ACC112 (cell line): ENCODE measurements around the gene EFHC2.

Experiments
- H2AFZ ChIP-seq: fragments of 200-600 bp; sonication (generic); one replicate; pipeline ENCODE4 v1.6.0; 2017; ENCODE audit warnings: antibody characterized with exemption, low read length; ENCODE audit not compliant: unreplicated experiment
- H3K27ac ChIP-seq: fragments of 200-600 bp; sonication (generic); 2 replicates; pipeline ENCODE4 v1.5.1; 2014; ENCODE audit warnings: low read depth, mild to moderate bottlenecking, antibody characterized with exemption, low read length, moderate library complexity
- H3K27me3 ChIP-seq: fragments of 200-600 bp; sonication (generic); 2 replicates; pipeline ENCODE4 v1.6.1; 2014; ENCODE audit warnings: mild to moderate bottlenecking, antibody characterized with exemption, low read length, moderate library complexity, mixed read lengths; ENCODE audit not compliant: insufficient read depth
- H3K36me3 ChIP-seq: fragments of 200-600 bp; sonication (generic); 2 replicates; pipeline ENCODE4 v1.6.1; 2016; ENCODE audit warnings: mild to moderate bottlenecking, antibody characterized with exemption, low read length, moderate library complexity, mixed read lengths; ENCODE audit not compliant: insufficient read depth
- H3K4me1 ChIP-seq: fragments of 200-600 bp; sonication (generic); one replicate; pipeline ENCODE4 v1.6.1; 2016; ENCODE audit warnings: low read length, mixed read lengths; ENCODE audit not compliant: insufficient read depth, unreplicated experiment, control insufficient read depth
- H3K4me3 ChIP-seq: fragments of 200-600 bp; sonication (generic); 2 replicates; pipeline ENCODE4 v1.5.1; 2014; ENCODE audit warnings: mild to moderate bottlenecking, low read depth, low read length
- H3K79me2 ChIP-seq: fragments of 200-600 bp; sonication (generic); one replicate; pipeline ENCODE4 v1.6.0; 2016; ENCODE audit warnings: low read length; ENCODE audit not compliant: control insufficient read depth, unreplicated experiment, insufficient read depth

The EFHC2 gene

DNA sequence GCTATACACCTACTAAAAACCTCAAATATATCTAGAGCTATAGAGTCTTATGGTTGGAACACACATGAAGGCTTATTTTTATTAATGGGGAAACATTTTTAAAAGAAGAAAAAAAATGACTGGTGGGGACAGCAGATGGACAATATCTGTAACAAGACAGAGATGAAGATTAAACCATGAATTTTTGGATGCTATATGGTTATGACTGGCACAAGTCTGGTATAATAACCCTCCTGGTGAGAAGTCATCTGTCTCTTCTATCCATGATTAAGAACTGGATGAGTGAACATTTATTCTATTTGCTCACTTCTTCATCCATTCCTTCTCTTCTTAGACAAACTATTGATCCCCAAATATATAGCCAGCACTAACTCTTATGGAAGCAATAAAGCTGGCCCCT is 104.4 kb downstream of the EFHC2 start:
- Histone ChIP-seq H3K79me2 (no peaks in the 10 kb centered on the region), H3K27ac (no peak overlapping the region), H3K36me3 (no peaks in the 10 kb centered on the region), H3K4me1 (peaks cover 8% of the 10 kb centered on the region), H2AFZ (no peak overlapping the region), H3K27me3 (no peaks in the 10 kb centered on the region), H3K4me3 (no peak overlapping the region)

DNA sequence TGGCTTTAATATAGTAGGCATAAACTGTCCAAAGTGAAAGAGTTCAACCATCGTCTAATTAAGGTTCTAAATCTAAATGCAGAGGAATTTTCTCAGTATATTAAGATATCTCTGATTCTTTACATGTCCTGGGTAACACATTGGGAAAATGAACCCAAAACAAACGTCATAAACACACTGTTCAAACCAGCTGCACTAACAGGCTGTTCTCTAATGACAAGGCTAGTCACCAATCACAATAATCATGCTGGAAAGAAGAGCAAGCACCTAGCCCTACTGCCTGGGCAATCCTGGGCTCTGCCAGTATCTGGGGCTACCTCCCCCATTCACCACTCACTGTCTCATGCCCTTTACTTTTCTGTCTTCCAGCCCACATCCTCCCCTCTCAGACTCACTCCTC is 107.9 kb downstream of the EFHC2 start:
- H3K4me3 ChIP-seq: no peak overlapping the region
- no peaks in the 10 kb centered on the region for H3K27me3 ChIP-seq
- no peaks in the 10 kb centered on the region for H3K79me2 ChIP-seq
- H2AFZ ChIP-seq: no peak overlapping the region
- H3K27ac ChIP-seq: no peak overlapping the region
- no peaks in the 10 kb centered on the region for H3K4me1 ChIP-seq
- H3K36me3 ChIP-seq: no peaks in the 10 kb centered on the region

DNA sequence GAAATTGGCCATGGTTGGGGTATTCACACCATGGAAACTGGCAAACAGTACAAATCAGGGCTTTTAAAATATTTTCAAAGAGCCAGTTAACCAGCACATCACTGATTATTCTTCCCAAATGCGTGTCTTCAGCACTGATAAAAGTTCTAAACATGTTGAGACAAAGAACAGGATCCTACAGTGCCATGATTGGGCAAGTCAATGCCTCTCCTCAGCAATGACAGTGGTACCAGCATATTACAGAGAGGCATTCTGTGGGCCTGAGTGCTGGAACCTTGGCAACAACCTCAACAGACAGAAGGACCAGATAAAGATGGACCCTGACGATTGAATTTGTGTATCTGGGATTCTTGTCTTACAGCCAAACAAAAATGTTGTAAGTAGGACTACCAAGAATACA is 108.9 kb downstream of the EFHC2 start:
- H3K27ac ChIP-seq: no peak overlapping the region
- no peaks in the 10 kb centered on the region for H3K27me3 ChIP-seq
- no peak overlapping the region for H2AFZ ChIP-seq
- H3K36me3 ChIP-seq: no peaks in the 10 kb centered on the region
- no peak overlapping the region for H3K4me3 ChIP-seq
- no peaks in the 10 kb centered on the region for H3K79me2 ChIP-seq
- H3K4me1 ChIP-seq: no peaks in the 10 kb centered on the region

DNA sequence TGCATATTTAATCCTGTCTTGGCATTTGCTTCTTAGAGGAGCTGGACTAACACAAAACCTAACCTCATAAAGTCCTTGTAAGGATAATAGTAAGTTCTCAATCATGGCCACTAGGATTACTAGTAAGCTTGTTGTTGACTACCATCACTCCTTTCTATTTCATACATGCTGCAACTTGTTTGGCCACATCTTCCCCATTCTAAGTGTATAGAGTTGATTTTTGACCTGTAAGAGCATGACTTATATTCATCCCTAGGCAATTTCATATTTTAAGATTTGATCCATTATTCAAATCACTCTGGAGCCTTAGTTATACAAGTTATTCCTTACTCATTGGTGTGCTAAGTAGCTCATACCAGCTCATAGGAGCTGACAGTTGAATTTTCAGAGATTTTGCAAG is 109.4 kb downstream of the EFHC2 start:
- Histone ChIP-seq H3K4me3 (no peak overlapping the region), H2AFZ (no peak overlapping the region), H3K4me1 (no peaks in the 10 kb centered on the region), H3K27ac (no peak overlapping the region), H3K27me3 (no peaks in the 10 kb centered on the region), H3K79me2 (no peaks in the 10 kb centered on the region), H3K36me3 (no peaks in the 10 kb centered on the region)

DNA sequence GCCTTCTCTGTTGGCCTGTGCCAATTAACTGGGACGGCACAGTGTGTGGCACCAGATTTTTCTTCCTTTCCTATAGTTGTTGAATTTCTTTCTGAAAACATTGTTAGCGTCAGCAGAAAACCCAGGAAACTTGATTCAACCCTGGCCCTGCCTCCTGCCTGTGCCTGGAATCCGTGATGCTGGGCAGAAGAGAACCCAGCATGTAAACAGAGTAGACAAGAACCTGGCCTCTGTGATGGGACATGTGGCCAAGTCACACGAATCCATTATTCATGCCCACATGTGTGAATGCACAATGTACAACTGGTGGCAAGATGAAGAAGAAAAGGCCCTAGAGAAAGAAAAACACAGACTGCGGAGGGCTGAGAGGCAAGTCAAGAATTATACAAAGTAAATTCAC is 111.4 kb downstream of the EFHC2 start:
- no peak overlapping the region for H2AFZ ChIP-seq
- no peaks in the 10 kb centered on the region for H3K4me1 ChIP-seq
- no peak overlapping the region for H3K4me3 ChIP-seq
- H3K79me2 ChIP-seq: no peaks in the 10 kb centered on the region
- H3K27me3 ChIP-seq: no peaks in the 10 kb centered on the region
- H3K36me3 ChIP-seq: no peaks in the 10 kb centered on the region
- H3K27ac ChIP-seq: no peak overlapping the region

DNA sequence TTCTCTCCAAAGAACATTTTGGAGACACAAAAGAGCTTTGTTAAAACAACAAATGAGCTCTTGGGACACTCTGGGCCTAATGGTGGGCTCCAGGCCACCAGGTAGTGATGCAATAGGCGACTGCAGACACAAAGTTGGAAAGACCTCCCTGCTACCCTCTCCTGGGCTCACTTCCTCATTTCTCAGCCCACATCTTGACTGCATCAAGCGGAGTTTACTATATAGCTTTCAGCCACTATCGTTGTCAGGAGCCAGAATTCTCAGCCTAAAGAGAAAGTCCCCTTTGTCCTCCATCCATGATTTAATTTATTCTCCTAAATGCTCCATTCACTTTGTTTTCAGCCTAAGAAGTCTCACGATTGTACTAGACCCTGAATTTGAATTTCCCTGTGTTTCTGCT is 114.9 kb downstream of the EFHC2 start:
- H3K27me3 ChIP-seq: no peaks in the 10 kb centered on the region
- no peak overlapping the region for H3K27ac ChIP-seq
- H3K4me1 ChIP-seq: peaks cover under 1% of the 10 kb centered on the region
- H3K36me3 ChIP-seq: no peaks in the 10 kb centered on the region
- no peak overlapping the region for H2AFZ ChIP-seq
- H3K4me3 ChIP-seq: no peak overlapping the region
- H3K79me2 ChIP-seq: no peaks in the 10 kb centered on the region

DNA sequence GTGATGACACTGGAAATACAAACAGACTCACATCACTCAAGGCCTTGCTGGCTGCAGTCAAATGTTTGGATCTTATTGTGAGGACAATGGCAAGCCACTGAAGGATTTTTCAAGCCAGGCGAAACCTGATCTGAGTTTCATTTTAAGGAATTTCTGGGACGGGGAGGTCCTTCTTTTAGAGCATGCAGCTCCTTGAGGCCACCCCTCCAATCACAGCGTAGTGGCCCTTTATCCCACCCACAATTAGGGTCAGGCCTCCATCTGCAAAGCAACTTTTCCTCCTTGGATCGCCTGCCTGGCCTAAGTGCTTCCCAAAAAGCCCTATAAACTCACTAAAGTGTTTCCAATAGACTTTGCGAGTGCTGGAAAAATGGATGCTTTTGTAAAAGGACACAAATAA is 115.5 kb downstream of the EFHC2 start:
- H3K36me3 ChIP-seq: no peaks in the 10 kb centered on the region
- H3K27me3 ChIP-seq: no peaks in the 10 kb centered on the region
- no peak overlapping the region for H2AFZ ChIP-seq
- H3K4me1 ChIP-seq: peaks cover 6% of the 10 kb centered on the region
- H3K27ac ChIP-seq: no peak overlapping the region
- H3K4me3 ChIP-seq: no peak overlapping the region
- H3K79me2 ChIP-seq: no peaks in the 10 kb centered on the region

DNA sequence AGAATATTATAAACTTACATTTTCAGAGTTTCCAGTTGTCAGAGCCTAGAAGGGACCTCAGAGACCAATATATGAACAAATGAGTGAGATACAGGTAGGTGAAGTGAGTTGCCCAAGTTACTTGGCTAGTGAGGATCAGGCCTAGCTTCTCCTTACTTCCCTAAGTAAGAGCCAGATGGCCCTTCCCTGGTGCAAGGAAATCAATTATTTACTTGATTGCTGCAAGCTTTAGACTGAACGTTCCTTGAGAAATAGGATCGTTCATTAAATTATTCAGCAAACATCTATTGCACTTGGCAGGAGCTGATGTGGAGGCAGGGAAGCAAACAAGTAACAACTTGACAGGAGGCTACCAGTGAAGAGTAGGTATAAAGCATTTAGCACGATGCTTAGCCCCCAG is 117.8 kb downstream of the EFHC2 start:
- Histone ChIP-seq H3K4me1 (peaks cover 12% of the 10 kb centered on the region), H3K27ac (no peak overlapping the region), H3K36me3 (no peaks in the 10 kb centered on the region), H3K79me2 (no peaks in the 10 kb centered on the region), H3K27me3 (no peaks in the 10 kb centered on the region), H3K4me3 (no peak overlapping the region), H2AFZ (no peak overlapping the region)

DNA sequence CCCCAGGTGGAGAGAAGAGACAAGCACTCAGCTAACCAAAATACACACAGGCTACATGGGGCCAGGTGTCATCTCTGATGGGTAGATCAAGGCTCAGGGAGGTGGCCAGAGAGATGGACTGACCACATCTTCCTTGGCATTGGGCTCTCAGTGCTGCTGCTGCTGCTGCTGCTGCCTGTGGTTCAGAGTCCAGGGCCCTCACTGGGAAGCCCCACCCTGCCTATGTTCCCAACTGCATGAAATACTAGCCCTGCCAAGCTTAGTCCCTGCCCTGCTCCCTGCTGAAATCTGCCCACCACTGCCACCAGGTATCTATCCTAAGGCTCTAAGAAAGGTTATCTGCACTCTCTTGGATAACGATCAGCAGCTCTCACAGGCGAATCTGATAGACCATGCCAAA is 118.7 kb downstream of the EFHC2 start:
- Histone ChIP-seq H3K27me3 (no peaks in the 10 kb centered on the region), H3K4me3 (no peak overlapping the region), H3K36me3 (no peaks in the 10 kb centered on the region), H3K79me2 (no peaks in the 10 kb centered on the region), H2AFZ (no peak overlapping the region), H3K27ac (no peak overlapping the region), H3K4me1 (peaks cover 12% of the 10 kb centered on the region)

DNA sequence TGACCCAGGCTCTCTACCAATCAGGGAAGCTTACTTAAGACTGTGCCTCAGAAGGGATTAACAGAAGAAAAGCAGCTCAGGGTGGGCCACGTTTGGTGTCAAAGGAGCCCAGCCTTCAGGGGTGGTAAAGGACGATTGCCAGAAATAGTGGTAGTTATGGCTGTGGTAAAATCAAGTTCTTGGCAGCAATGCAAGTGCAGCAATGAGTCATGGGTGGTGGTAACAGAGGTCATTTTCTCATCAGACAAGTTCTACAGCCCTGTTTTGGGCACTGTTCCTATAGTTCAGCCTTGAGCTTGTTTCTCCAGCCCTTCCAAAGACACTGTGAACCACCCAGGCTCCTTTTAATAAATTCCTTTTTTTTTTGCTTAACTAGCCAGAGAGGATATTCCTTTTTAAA is 120.3 kb downstream of the EFHC2 start:
- H3K27ac ChIP-seq: no peak overlapping the region
- H3K4me1 ChIP-seq: peaks cover 12% of the 10 kb centered on the region
- H3K36me3 ChIP-seq: no peaks in the 10 kb centered on the region
- H3K79me2 ChIP-seq: no peaks in the 10 kb centered on the region
- H3K4me3 ChIP-seq: no peak overlapping the region
- H2AFZ ChIP-seq: no peak overlapping the region
- no peaks in the 10 kb centered on the region for H3K27me3 ChIP-seq

DNA sequence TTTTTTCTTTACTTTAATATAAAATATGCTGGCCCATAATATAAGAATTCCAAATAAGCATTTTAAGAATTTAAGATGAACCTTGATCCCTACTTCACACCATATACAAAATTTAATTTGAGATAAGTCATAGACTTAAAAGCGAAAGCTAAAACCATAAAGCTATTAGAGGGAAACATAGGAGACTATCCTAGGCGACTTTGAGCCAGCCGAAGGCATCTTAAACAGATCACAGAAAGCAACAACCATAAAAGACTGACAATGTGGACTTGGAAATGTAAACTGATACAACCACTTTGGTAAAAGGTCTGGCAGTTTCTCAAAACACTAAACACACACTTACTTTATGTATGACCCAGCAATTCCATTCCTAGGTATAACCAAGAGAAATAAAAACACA is 125.0 kb downstream of the EFHC2 start:
- no peak overlapping the region for H3K27ac ChIP-seq
- no peaks in the 10 kb centered on the region for H3K79me2 ChIP-seq
- H3K27me3 ChIP-seq: no peaks in the 10 kb centered on the region
- H2AFZ ChIP-seq: no peak overlapping the region
- H3K4me1 ChIP-seq: peaks cover 9% of the 10 kb centered on the region
- no peak overlapping the region for H3K4me3 ChIP-seq
- H3K36me3 ChIP-seq: no peaks in the 10 kb centered on the region

DNA sequence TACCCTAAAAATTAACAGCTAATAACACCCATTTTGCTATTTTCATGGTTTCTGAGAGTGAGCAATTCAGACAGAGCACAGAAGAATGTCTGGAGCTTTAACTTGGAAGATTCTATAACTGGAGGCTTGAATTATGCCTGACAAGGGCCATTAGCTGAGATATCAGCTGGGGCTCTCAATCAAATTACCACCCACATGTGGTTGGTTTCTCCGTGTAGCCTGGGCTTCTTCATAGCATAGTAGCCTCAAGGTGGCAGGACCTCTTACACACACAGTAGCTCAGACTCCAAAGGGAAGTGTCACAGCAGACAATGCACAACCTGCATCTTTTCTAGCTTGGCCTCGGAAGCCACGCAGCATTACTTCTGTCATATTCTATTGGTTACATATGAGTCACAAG is 127.3 kb downstream of the EFHC2 start:
- Histone ChIP-seq H2AFZ (no peak overlapping the region), H3K79me2 (no peaks in the 10 kb centered on the region), H3K4me1 (no peaks in the 10 kb centered on the region), H3K4me3 (no peak overlapping the region), H3K27ac (no peak overlapping the region), H3K36me3 (no peaks in the 10 kb centered on the region), H3K27me3 (no peaks in the 10 kb centered on the region)
